ENCODE measurements around the gene PKP1. TPM values are rescaled to one million over a fixed set of nuclear protein-coding genes. Genes with fewer than 3 reads are reported as not detected.

The PKP1 gene
- total and polyA plus RNA-seq, 2 of the 4 experiments (the other 2 are of a cell fraction), result 0.18 to 0.36 TPM

- no peak overlapping the region for H3K14ac ChIP-seq (replicated peaks; ENCODE audit: low read depth, low read length)
- H3K4me3 ChIP-seq (ENCODE audit: insufficient read depth, low read depth, low read length), result no peak overlapping the region
- no peaks in the 10 kb centered on the region for H3K4me1 ChIP-seq (ENCODE audit: control insufficient read depth, insufficient read depth, low read length)
- DNase-seq, result no peak
- no peaks in the 10 kb centered on the region for H3K9me3 ChIP-seq (ENCODE audit: control insufficient read depth, insufficient read depth, low read length)
- no peaks in the 10 kb centered on the region for H3K79me1 ChIP-seq (ENCODE audit: low read depth in 1 of 2, low read length in 2 of 2)
- no peak overlapping the region for H3K23ac ChIP-seq (ENCODE audit: low read depth, low read length)
- H4K20me1 ChIP-seq (ENCODE audit: insufficient read depth, low read length), result no peaks in the 10 kb centered on the region
- no peak overlapping the region for H3K56ac ChIP-seq (ENCODE audit: extremely low read depth, insufficient read depth, low read length)
- H2AK9ac ChIP-seq (replicated peaks; ENCODE audit: low read depth, low read length, poor library complexity), result no peak overlapping the region
- no peaks in the 10 kb centered on the region for H3K9me1 ChIP-seq (ENCODE audit: insufficient read depth, low read length)
- dilution Hi-C loops (cut with HindIII; ENCODE audit: low sequenced_read_pairs, unreplicated experiment), result no loop called here
- ATAC-seq (ENCODE audit: low read depth), result no peak
- no peaks in the 10 kb centered on the region for H3K36me3 ChIP-seq (ENCODE audit: control insufficient read depth, insufficient read depth, low read length)
- H3K9ac ChIP-seq (ENCODE audit: low read depth, low read length), result no peak overlapping the region
- H2BK5ac ChIP-seq (ENCODE audit: low read depth, low read length, poor library complexity, severe bottlenecking), result no peak overlapping the region
- intact Hi-C loops (cut with micrococcal nuclease), result loop anchor here (10.0 kb wide), 1 partner anchor 888 kb away; the partner anchor contains the start of gene PTPN7
- no peak overlapping the region for H2AFZ ChIP-seq (replicated peaks; ENCODE audit: low read length, poor library complexity)
- H4K8ac ChIP-seq (ENCODE audit: low read depth in 2 of 2, low read length in 2 of 2), result no peak overlapping the region
- H3K27ac ChIP-seq (ENCODE audit: insufficient read depth, low read length), result no peak overlapping the region
- ChIA-PET POLR2A (ENCODE audit: unreplicated experiment) (interaction anchor here (0.5 kb wide), 1 partner anchor 12 kb away, joined by 3 read pairs; no protein-coding TSS in a partner anchor), CTCF (no interaction called here)
- H2BK15ac ChIP-seq (ENCODE audit: low read depth, low read length), result no peak overlapping the region
- H2AK5ac ChIP-seq (ENCODE audit: low read depth, low read length), result no peak overlapping the region
- in situ Hi-C loops (cut with MboI; ENCODE audit: low sequenced_read_pairs), result no loop called here
- no peak overlapping the region for H3K4me2 ChIP-seq (ENCODE audit: low read depth, low read length)
- H4K91ac ChIP-seq (ENCODE audit: insufficient read depth, low read depth, low read length), result no peak overlapping the region
- WGBS, 2 experiments (ENCODE audit: extremely low coverage in 2 of 2, insufficient read length in 1 of 2), result 80% methylated on average over 1 of the region's 6 CpGs; no CpG with 5 or more reads in 1 of the 2 experiments
- H3K18ac ChIP-seq (ENCODE audit: low read depth, low read length), result no peak overlapping the region
- H3K27me3 ChIP-seq (ENCODE audit: control insufficient read depth, insufficient read depth, low read length), result peaks cover 26% of the 10 kb centered on the region
- no peak overlapping the region for H2BK20ac ChIP-seq (ENCODE audit: low read depth, low read length)
- no peak overlapping the region for H3K4ac ChIP-seq (ENCODE audit: low read depth, low read length)
- no peak overlapping the region for H4K5ac ChIP-seq (ENCODE audit: low read depth, low read length)
- no peak for TF ChIP-seq RAD21 (IDR thresholded peaks at IDR 0.05; ENCODE audit: low read length)
- TF ChIP-seq BHLHE40 (IDR thresholded peaks at IDR 0.05; ENCODE audit: low read depth, low read length), result no peak
- TF ChIP-seq MAZ (IDR thresholded peaks at IDR 0.05; ENCODE audit: borderline replicate concordance, low read depth, low read length), result no peak
- TF ChIP-seq MXI1 (IDR thresholded peaks at IDR 0.05; ENCODE audit: borderline replicate concordance, low read depth, low read length), result no peak
- no peak for TF ChIP-seq MAFK (IDR thresholded peaks at IDR 0.05; ENCODE audit: low read depth, low read length)
- TF ChIP-seq CTCF (conservative IDR thresholded peaks at IDR 0.05; ENCODE audit: low read depth, low read length), result no peak
- no peak for TF ChIP-seq POLR2A (IDR thresholded peaks at IDR 0.05; ENCODE audit: low read depth, low read length)
- BruUV-seq (replicated peaks), result no TSS peak
- H2BK120ac ChIP-seq (ENCODE audit: low read depth, low read length), result no peak overlapping the region
These were observed 6.4 kb upstream of the PKP1 start for GRCh38 chr1:201276891-201277290.

Measured in IMR-90 (cell line).